HepG2 (cell line): ENCODE measurements around the gene ZNFX1. TPM values are rescaled to one million over a fixed set of nuclear protein-coding genes. Genes with fewer than 3 reads are reported as not detected.

Experiments used
- DNMT1 ChIP-seq: sonication (generic); formaldehyde crosslinking; IDR thresholded peaks from 2 replicates; pipeline ENCODE4 v1.5.1; 2020; ENCODE audit warnings: mild to moderate bottlenecking, missing genetic modification reagents
- ELF4 ChIP-seq: sonication (generic); formaldehyde crosslinking; IDR thresholded peaks from 2 replicates; pipeline ENCODE4 v1.5.0; 2020; ENCODE audit warnings: missing genetic modification reagents, mild to moderate bottlenecking, moderate library complexity, borderline replicate concordance
- HOXD1 ChIP-seq: sonication (generic); formaldehyde crosslinking; IDR thresholded peaks from 2 replicates; pipeline ENCODE4 v1.5.0; 2020; ENCODE audit warnings: missing genetic modification reagents
- MEF2D ChIP-seq: sonication (generic); formaldehyde crosslinking; IDR thresholded peaks from 2 replicates; pipeline ENCODE4 v1.5.1; 2020; ENCODE audit warnings: mild to moderate bottlenecking, missing genetic modification reagents
- MIXL1 ChIP-seq: IDR thresholded peaks from 2 replicates; pipeline ENCODE4 v1.6.1; 2016
- NFE2L2 ChIP-seq: fragments of 150-350 bp; IDR thresholded peaks from 2 replicates; pipeline ENCODE4 v1.6.1; 2014; ENCODE audit warnings: low read length
- NFYB ChIP-seq: sonication (generic); formaldehyde crosslinking; IDR thresholded peaks from 2 replicates; pipeline ENCODE4 v1.4.0; 2020; ENCODE audit warnings: missing genetic modification reagents
- PAF1 ChIP-seq: IDR thresholded peaks from 2 replicates; pipeline ENCODE4 v1.6.1; 2016; ENCODE audit warnings: missing genetic modification reagents, missing compliant biosample characterization
- POLR2G ChIP-seq: fragments of 200-400 bp; formaldehyde crosslinking; IDR thresholded peaks from 2 replicates; pipeline ENCODE4 v1.6.1; 2018; ENCODE audit warnings: mild to moderate bottlenecking, low read depth, low read length, moderate library complexity
- RCOR2 ChIP-seq: IDR thresholded peaks from 2 replicates; pipeline ENCODE4 v1.6.1; 2016; ENCODE audit warnings: missing biosample characterization, missing genetic modification reagents
- RXRB ChIP-seq: IDR thresholded peaks from 2 replicates; pipeline ENCODE4 v1.6.1; 2016; ENCODE audit warnings: borderline replicate concordance, missing genetic modification reagents, missing compliant biosample characterization
- SIX1 ChIP-seq: sonication (generic); formaldehyde crosslinking; IDR thresholded peaks from 2 replicates; pipeline ENCODE4 v1.4.0; 2020; ENCODE audit warnings: missing genetic modification reagents, borderline replicate concordance
- SNAPC2 ChIP-seq: sonication (generic); formaldehyde crosslinking; IDR thresholded peaks from 2 replicates; pipeline ENCODE4 v1.8.1; 2022; ENCODE audit warnings: mild to moderate bottlenecking, missing genetic modification reagents
- SRSF4 ChIP-seq: fragments of 200-400 bp; formaldehyde crosslinking; IDR thresholded peaks from one replicate; pipeline ENCODE4 v1.6.1; 2018; ENCODE audit warnings: mild to moderate bottlenecking, low read depth, low read length, moderate library complexity; ENCODE audit not compliant: poor library complexity, severe bottlenecking
- TBX2 ChIP-seq: sonication (generic); formaldehyde crosslinking; IDR thresholded peaks from 2 replicates; pipeline ENCODE4 v1.5.0; 2020; ENCODE audit warnings: missing genetic modification reagents, mild to moderate bottlenecking, borderline replicate concordance
- TRIM24 ChIP-seq: sonication (generic); formaldehyde crosslinking; IDR thresholded peaks from 2 replicates; pipeline ENCODE4 v1.8.0; 2022; ENCODE audit warnings: mild to moderate bottlenecking, missing genetic modification reagents
- ZNF335 ChIP-seq: sonication (generic); formaldehyde crosslinking; IDR thresholded peaks from 2 replicates; pipeline ENCODE4 v1.4.0; 2020; ENCODE audit warnings: missing genetic modification reagents
- ZNF652 ChIP-seq: IDR thresholded peaks from 2 replicates; pipeline ENCODE4 v1.6.1; 2016; ENCODE audit warnings: low read depth, borderline replicate concordance
- ZNF781 ChIP-seq: sonication (generic); formaldehyde crosslinking; IDR thresholded peaks from 2 replicates; pipeline ENCODE4 v1.5.1; 2020; ENCODE audit warnings: borderline replicate concordance, mild to moderate bottlenecking, missing genetic modification reagents; ENCODE audit errors: not compliant biosample characterization
- ZNF841 ChIP-seq: sonication (generic); formaldehyde crosslinking; IDR thresholded peaks from 2 replicates; pipeline ENCODE4 v1.8.1; 2023; ENCODE audit warnings: missing genetic modification reagents, borderline replicate concordance
- ZZZ3 ChIP-seq: sonication (generic); formaldehyde crosslinking; IDR thresholded peaks from 2 replicates; pipeline ENCODE4 v1.4.0; 2020; ENCODE audit warnings: missing genetic modification reagents, mild to moderate bottlenecking, borderline replicate concordance
- polyA plus RNA-seq, 8 experiments: library from polyadenylated mRNA; depleted of rRNA in 3 of 8; stranded (reverse) in 7 of 8; unstranded in 1 of 8; fragments of >200 nt; fragmentation: Illumina TruSeq in 4 of 8; extraction: Trizol in 4 of 8; gene quantifications; 2 replicates each; pipeline versions ENCODE4 v1.2.1 to v1.2.3, GENCODE V29; 2011 to 2016; ENCODE audit warnings: low read depth in 4 of 8, missing spikeins in 1 of 8, mixed read lengths in 1 of 8; ENCODE audit not compliant: insufficient read depth in 1 of 8
- total RNA-seq, 5 experiments: library from RNA; depleted of rRNA; stranded (reverse); fragments of >200 nt; fragmentation: Illumina TruSeq; extraction: Trizol; gene quantifications; 2 replicates each; pipeline ENCODE4 v1.2.3, GENCODE V29; 2016; ENCODE audit warnings: low read depth in 1 of 5
- TF ChIP-seq, protein P1 (sequence below): sonication (generic); formaldehyde crosslinking; IDR thresholded peaks from 2 replicates; pipeline ENCODE4 v1.5.0; 2020; ENCODE audit warnings: mild to moderate bottlenecking, missing genetic modification reagents
- TF ChIP-seq, protein P2 (sequence below): sonication (generic); formaldehyde crosslinking; conservative IDR thresholded peaks from 2 replicates; pipeline ENCODE4 v1.4.0; 2020; ENCODE audit warnings: missing genetic modification reagents
- TF ChIP-seq, protein P3 (sequence below): IDR thresholded peaks from 2 replicates; pipeline ENCODE4 v1.6.1; 2012; ENCODE audit warnings: low read depth, low read length, improper control_type of control experiment

ZNFX1 gene
- total and polyA plus RNA-seq, 2 of the 13 experiments (the other 11 are each of a cell fraction or from before 2014, with no cell fraction given) = 2.9 to 11.1 TPM

DNA sequence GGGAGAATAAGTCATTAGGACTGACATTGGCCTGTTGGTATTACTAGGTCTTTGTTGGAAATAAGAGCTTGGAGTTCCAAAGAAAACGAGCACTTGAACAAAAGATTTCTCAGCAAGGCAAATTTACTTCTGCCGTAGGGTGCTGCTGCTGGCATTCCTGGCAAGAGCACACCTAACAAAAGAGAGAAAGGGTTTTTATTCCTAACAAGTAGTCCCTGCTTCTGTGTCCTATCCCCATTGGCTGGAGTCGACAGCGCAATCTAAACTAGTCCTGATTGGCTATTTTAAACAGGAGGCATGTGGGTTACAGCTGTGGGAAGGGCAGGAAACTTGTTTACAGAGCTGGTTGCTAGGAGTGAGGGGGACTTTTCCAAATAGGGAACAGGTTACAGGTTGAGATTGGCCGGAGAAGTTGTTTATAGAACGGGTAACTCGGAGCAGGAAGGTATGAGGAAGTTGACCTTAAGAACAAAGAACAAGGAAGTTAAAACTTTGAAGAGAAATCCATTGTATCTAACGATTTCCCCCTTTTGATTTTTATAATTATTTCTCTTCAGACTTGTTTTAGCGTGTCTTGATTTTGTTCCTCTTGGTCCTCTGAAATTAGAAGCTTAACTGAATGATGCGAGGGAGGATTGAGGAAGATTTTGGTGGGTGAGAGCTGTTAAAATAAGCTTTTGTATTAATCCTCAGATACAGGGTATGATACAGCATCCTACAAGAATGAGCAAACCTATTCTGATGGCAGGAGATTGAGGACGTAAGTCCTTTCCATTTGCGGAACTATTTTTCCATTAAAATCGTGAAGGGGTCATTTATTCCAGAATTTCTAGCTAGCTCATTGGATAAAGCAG, 3.4 kb upstream of the ZNFX1 start (continued):
- TF ChIP-seq NFYB (CRISPR knock-in tag) (peak; percentile 70), SNAPC2 (peak; percentile 84), ZNF841 (0 out of 2 replicates have a peak, but pooled peaks have one; percentile 49), MIXL1 (CRISPR knock-in tag) (no peak; the same call in 1 of the 2 replicates), PAF1 (peak; percentile 88), SRSF4 (peak; percentile 54), ZNF652 (CRISPR knock-in tag) (0 out of 2 replicates have a peak, but pooled peaks have one; percentile 5), RCOR2 (no peak), SIX1 (CRISPR knock-in tag) (peak; percentile 6; the same call in 1 of the 2 replicates), HOXD1 (CRISPR knock-in tag) (no peak), TRIM24 (CRISPR knock-in tag) (0 out of 2 replicates have a peak, but pooled peaks have one; percentile 6), DNMT1 (no peak), MEF2D (CRISPR knock-in tag) (peak; percentile 89), NFE2L2 (peak; percentile 29; the same call in 1 of the 2 replicates), TBX2 (no peak), ZNF335 (CRISPR knock-in tag) (peak; percentile 49; the same call in 1 of the 2 replicates), ZZZ3 (no peak), ZNF781 (peak; percentile 32), RXRB (CRISPR knock-in tag) (peak; percentile 42; the same call in 1 of the 2 replicates), POLR2G (peak; percentile 79), ELF4 (CRISPR knock-in tag) (peak; percentile 64; the same call in 1 of the 2 replicates)
- TF ChIP-seq, protein P1, sequence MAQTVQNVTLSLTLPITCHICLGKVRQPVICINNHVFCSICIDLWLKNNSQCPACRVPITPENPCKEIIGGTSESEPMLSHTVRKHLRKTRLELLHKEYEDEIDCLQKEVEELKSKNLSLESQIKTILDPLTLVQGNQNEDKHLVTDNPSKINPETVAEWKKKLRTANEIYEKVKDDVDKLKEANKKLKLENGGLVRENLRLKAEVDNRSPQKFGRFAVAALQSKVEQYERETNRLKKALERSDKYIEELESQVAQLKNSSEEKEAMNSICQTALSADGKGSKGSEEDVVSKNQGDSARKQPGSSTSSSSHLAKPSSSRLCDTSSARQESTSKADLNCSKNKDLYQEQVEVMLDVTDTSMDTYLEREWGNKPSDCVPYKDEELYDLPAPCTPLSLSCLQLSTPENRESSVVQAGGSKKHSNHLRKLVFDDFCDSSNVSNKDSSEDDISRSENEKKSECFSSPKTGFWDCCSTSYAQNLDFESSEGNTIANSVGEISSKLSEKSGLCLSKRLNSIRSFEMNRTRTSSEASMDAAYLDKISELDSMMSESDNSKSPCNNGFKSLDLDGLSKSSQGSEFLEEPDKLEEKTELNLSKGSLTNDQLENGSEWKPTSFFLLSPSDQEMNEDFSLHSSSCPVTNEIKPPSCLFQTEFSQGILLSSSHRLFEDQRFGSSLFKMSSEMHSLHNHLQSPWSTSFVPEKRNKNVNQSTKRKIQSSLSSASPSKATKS (CRISPR knock-in tag) = no peak; the same call in 1 of the 2 replicates
- TF ChIP-seq, protein P2, sequence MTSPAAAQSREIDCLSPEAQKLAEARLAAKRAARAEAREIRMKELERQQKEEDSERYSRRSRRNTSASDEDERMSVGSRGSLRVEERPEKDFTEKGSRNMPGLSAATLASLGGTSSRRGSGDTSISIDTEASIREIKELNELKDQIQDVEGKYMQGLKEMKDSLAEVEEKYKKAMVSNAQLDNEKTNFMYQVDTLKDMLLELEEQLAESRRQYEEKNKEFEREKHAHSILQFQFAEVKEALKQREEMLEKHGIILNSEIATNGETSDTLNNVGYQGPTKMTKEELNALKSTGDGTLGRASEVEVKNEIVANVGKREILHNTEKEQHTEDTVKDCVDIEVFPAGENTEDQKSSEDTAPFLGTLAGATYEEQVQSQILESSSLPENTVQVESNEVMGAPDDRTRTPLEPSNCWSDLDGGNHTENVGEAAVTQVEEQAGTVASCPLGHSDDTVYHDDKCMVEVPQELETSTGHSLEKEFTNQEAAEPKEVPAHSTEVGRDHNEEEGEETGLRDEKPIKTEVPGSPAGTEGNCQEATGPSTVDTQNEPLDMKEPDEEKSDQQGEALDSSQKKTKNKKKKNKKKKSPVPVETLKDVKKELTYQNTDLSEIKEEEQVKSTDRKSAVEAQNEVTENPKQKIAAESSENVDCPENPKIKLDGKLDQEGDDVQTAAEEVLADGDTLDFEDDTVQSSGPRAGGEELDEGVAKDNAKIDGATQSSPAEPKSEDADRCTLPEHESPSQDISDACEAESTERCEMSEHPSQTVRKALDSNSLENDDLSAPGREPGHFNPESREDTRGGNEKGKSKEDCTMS = peak; percentile 7; the same call in 1 of the 2 replicates
- TF ChIP-seq, protein P3, sequence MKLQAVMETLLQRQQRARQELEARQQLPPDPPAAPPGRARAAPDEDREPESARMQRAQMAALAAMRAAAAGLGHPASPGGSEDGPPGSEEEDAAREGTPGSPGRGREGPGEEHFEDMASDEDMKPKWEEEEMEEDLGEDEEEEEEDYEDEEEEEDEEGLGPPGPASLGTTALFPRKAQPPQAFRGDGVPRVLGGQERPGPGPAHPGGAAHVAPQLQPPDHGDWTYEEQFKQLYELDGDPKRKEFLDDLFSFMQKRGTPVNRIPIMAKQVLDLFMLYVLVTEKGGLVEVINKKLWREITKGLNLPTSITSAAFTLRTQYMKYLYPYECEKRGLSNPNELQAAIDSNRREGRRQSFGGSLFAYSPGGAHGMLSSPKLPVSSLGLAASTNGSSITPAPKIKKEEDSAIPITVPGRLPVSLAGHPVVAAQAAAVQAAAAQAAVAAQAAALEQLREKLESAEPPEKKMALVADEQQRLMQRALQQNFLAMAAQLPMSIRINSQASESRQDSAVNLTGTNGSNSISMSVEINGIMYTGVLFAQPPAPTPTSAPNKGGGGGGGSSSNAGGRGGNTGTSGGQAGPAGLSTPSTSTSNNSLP = no peak
